ENCODE data around the gene LYPD6B.

Gene LYPD6B

DNA sequence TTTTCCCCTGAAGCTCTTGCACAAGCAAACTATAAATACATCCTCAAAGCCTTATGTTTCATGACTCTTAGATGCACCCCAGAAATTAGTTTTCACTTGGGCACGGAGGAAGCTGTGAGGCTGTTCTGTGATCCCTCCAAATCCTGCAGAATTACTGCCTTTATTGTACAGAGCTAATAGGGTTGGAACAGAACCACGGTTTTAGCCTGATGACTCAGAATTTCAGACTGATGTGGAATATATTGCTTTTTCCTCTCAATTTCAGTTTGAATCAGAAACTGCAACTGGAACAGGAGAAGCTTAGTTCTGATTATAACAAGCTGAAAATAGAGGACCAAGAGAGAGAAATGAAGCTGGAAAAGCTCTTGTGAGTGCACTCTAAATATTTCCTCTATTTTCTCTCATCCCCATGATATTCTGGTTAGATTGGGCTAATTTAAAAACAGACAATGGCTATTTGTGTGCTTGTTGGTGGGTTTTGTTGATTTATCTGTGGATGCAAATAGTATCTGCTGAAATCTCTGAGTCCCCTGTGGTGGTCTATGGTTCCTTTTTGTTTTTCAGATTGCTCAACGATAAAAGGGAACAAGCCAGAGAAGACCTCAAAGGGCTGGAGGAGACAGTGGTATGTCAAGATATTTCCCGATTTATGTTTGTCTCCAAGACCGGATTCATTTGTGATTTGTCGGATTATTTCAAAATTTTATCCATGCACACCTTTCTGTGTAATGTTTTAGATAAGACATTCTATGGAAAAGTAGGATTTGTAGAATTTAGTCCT is 38.2 kb upstream of the LYPD6B start:
- WGBS, 2 experiments (ENCODE audit: insufficient coverage in 2 of 2) = 50 to 79% methylated on average over 2 of the region's 6 CpGs
- no peaks in the 10 kb centered on the region for H3K4me1 ChIP-seq (ENCODE audit: control insufficient read depth, insufficient read depth, low read length, poor library complexity, severe bottlenecking)
- no peak overlapping the region for H3K4me3 ChIP-seq (ENCODE audit: extremely low read depth, insufficient read depth, low read length, poor library complexity, severe bottlenecking)
- H3K27ac ChIP-seq (ENCODE audit: low read depth, low read length, severe bottlenecking) = no peak overlapping the region
- H3K9me3 ChIP-seq (ENCODE audit: control insufficient read depth, low read length) = no peaks in the 10 kb centered on the region
- peaks cover 36% of the 10 kb centered on the region for H3K36me3 ChIP-seq (ENCODE audit: control insufficient read depth, insufficient read depth, low read length)

DNA sequence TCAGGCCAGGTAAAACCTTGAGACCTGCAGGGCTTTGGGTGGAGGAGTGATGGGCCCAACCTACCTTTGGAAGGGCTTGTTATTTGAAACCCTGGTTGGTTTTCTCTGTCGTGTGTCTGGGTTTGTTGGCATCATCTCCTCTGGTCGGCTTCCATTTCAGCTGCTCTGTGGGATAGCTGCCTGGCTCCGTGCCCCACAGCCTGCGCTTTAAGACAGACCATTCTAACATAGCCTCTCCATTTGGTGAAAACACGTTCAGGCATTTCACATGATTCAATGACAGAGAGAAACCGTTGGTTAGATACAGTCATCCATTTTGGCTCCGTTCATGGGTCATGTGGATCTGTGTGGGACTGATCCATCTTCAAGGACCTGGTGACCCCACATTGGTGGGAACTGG is 37.0 kb upstream of the LYPD6B start:
- no peaks in the 10 kb centered on the region for H3K9me3 ChIP-seq (ENCODE audit: control insufficient read depth, low read length)
- H3K4me1 ChIP-seq (ENCODE audit: control insufficient read depth, insufficient read depth, low read length, poor library complexity, severe bottlenecking) = no peaks in the 10 kb centered on the region
- WGBS, 2 experiments (ENCODE audit: insufficient coverage in 2 of 2) = 89 to 96% methylated on average over 6 to 7 of the region's 7 CpGs
- no peak overlapping the region for H3K27ac ChIP-seq (ENCODE audit: low read depth, low read length, severe bottlenecking)
- H3K4me3 ChIP-seq (ENCODE audit: extremely low read depth, insufficient read depth, low read length, poor library complexity, severe bottlenecking) = no peak overlapping the region
- peaks cover 31% of the 10 kb centered on the region for H3K36me3 ChIP-seq (ENCODE audit: control insufficient read depth, insufficient read depth, low read length)

DNA sequence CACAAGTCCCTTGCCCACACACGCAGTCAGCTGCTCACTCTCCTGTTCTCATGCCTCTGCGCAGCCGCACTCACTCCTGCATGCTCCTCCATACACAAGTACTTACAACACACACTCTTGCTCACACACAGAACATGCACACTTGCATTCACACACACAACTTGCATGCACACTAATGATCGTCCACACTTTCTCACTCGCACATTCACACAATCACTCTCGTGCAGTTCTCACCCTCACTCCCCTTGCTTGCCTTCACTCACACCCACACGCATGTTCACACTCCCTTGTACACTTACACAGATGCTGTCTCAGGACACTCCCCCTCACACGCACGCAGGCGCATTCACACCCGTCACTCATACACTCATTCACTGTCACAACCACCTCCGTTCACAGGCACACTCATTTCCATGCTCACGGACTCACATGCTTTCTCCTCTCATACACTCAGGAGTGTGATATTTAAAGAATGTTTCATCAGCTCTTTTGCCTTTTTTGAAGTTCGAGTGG is 36.1 kb upstream of the LYPD6B start:
- 95 to 97% methylated on average over 11 to 13 of the region's 14 CpGs for WGBS, 2 experiments (ENCODE audit: insufficient coverage in 2 of 2)
- peaks cover 28% of the 10 kb centered on the region for H3K36me3 ChIP-seq (ENCODE audit: control insufficient read depth, insufficient read depth, low read length)
- H3K4me1 ChIP-seq (ENCODE audit: control insufficient read depth, insufficient read depth, low read length, poor library complexity, severe bottlenecking) = no peaks in the 10 kb centered on the region
- no peaks in the 10 kb centered on the region for H3K9me3 ChIP-seq (ENCODE audit: control insufficient read depth, low read length)
- H3K4me3 ChIP-seq (ENCODE audit: extremely low read depth, insufficient read depth, low read length, poor library complexity, severe bottlenecking) = no peak overlapping the region
- H3K27ac ChIP-seq (ENCODE audit: low read depth, low read length, severe bottlenecking) = no peak overlapping the region

DNA sequence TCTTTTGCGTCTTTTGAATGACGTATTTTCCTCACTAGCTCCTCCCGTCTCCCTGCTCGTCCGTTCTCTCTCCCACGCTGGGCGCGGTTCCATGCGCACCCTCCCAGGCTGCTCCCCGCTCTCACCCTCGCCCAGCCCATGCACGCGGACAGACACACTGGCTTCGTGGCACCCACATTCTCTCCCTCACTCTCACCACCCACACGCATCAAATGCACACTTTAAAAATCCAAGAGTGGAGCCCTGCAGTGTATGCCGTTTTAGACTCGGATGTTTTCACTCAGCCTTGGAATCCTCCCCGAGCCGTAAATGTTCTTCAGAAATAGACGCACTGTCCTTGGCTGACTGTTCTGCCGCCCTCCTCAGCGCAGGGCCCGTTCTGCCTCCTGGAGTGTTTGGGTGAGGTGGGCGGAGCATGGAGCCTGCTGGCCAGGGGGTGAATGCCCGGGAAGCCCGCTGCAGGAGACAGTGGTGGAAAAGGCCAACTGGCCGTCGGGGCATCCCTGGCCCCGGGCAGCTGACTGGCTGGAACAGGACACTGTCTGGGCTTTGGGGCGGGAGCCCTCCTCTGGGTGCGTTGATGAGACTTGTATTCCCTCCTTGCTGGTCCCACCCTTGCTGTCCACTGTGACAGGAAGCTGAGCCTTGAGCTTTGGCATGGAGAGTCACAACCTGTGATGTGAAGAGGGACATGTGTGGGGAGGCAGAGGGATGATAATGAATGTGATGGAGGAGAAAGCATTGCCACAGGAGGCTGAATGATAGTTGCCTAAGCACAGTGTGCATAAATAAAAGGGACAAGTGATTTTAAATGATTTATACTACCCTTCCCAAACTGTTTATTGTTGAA is 35.4 kb upstream of the LYPD6B start:
- WGBS, 2 experiments (ENCODE audit: insufficient coverage in 2 of 2) = 96 to 97% methylated on average over 26 to 31 of the region's 31 CpGs
- Histone ChIP-seq H3K4me1 (ENCODE audit: control insufficient read depth, insufficient read depth, low read length, poor library complexity, severe bottlenecking) (no peaks in the 10 kb centered on the region), H3K27ac (ENCODE audit: low read depth, low read length, severe bottlenecking) (no peak overlapping the region), H3K36me3 (ENCODE audit: control insufficient read depth, insufficient read depth, low read length) (peaks cover 28% of the 10 kb centered on the region), H3K9me3 (ENCODE audit: control insufficient read depth, low read length) (no peaks in the 10 kb centered on the region), H3K4me3 (ENCODE audit: extremely low read depth, insufficient read depth, low read length, poor library complexity, severe bottlenecking) (no peak overlapping the region)

DNA sequence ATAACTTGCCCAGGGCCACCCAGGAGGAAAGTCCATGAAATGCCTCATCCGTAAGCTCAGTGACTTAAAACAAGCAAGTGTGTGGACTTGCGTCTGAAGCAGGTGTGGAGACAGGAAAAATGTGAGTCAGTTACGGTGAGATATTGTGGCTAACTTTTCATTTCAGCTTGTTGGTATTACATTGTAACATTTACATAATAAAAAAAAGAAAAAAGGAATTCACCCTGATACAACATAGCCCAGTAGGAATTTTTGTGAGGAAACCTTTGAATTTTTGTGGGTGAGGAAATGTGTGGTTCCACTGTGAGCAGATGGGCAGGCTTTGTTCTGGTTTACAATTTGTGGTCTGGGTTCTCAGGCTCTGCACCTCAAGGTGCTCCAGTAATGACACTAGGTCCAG is 33.7 kb upstream of the LYPD6B start:
- Histone ChIP-seq H3K4me3 (ENCODE audit: extremely low read depth, insufficient read depth, low read length, poor library complexity, severe bottlenecking) (no peak overlapping the region), H3K9me3 (ENCODE audit: control insufficient read depth, low read length) (no peaks in the 10 kb centered on the region), H3K27ac (ENCODE audit: low read depth, low read length, severe bottlenecking) (no peak overlapping the region), H3K4me1 (ENCODE audit: control insufficient read depth, insufficient read depth, low read length, poor library complexity, severe bottlenecking) (no peaks in the 10 kb centered on the region), H3K36me3 (ENCODE audit: control insufficient read depth, insufficient read depth, low read length) (peaks cover 33% of the 10 kb centered on the region)
- WGBS, 2 experiments (ENCODE audit: insufficient coverage in 2 of 2) = 67 to 90% methylated on average over 1 to 2 of the region's 3 CpGs

DNA sequence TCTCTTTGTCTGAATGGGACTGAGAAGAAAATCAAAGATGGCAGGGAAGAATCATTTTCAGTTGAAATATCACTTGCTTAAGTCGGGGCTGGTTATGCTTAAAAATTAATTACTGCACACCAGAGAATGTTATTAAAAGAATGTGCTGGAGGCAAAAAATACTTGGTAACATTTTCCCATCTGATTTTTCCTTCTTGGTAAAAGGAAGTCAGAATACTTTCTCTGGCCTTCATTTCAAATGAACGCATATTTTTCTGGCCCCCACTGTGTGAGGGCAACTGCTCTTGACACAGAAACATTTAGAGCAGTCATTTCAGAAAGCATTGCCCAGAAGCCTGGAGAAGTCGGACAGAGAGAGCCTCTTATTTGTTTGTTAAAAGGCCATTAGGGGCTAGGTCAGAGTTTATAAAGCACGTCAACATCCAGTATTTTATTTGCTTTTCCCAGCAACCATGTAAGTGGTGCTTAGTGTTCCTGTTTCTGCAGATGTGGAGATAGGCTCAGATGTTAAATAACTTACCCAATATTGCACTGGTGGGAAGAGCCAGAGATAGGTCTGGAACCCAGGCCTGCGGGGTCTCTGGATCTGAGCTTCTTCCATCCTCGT is 32.9 kb upstream of the LYPD6B start:
- WGBS, 2 experiments (ENCODE audit: insufficient coverage in 2 of 2) = 91 to 98% methylated on average over 4 to 6 of the region's 6 CpGs
- Histone ChIP-seq H3K27ac (ENCODE audit: low read depth, low read length, severe bottlenecking) (no peak overlapping the region), H3K9me3 (ENCODE audit: control insufficient read depth, low read length) (no peaks in the 10 kb centered on the region), H3K4me3 (ENCODE audit: extremely low read depth, insufficient read depth, low read length, poor library complexity, severe bottlenecking) (no peak overlapping the region), H3K36me3 (ENCODE audit: control insufficient read depth, insufficient read depth, low read length) (peaks cover 40% of the 10 kb centered on the region), H3K4me1 (ENCODE audit: control insufficient read depth, insufficient read depth, low read length, poor library complexity, severe bottlenecking) (no peaks in the 10 kb centered on the region)

DNA sequence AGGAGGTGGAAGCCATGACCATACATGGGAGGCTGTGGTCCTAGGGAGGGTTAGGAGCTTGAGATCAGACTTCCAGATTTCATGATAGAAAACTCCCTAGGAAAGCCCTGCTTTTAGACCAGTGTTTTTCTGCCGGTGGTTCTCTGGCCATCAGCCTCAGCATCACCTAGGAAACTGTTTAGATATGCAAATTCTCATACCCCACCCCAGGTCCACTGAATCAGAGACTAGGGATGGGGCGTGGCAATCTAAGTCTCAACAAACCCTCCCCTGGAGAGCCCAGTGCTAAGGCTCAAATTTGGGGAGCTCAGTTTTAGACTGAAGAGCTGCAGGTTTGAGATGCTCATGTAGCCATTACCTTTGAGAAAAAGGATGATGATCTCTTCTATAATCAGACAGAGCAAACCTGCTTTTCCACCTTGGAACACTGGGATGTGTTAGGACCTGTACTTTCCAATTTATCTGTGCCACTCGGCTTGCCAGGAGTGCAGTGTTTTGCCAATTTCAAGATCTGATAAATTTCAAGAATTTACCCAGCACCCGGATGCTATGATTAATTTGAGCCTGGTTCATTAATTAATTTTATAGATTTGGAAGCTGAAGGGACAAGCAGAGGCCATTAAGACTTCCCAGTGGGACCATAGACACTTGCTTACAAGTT is 31.5 kb upstream of the LYPD6B start:
- 70 to 74% methylated on average over 2 to 3 of the region's 4 CpGs for WGBS, 2 experiments (ENCODE audit: insufficient coverage in 2 of 2)

DNA sequence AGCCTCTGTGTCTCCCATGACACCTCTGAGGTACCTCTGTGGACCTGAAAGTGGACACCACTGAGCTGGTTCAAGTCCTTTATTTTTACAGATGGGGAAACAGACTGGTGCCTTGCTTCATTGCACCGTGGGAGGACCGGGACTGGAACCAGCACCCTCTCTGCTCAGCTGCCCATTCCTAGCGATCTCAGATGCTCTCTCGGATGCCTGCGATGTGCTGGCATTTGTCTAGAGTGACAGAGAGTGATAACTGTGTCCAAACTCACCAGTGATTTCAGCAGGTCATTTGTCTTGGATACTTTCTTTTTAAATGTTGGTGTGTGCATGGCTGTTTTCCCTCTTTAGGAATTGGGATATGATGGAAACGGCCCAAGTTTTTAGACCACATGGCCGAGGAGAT is 30.1 kb upstream of the LYPD6B start:
- Histone ChIP-seq H3K4me3 (ENCODE audit: extremely low read depth, insufficient read depth, low read length, poor library complexity, severe bottlenecking) (no peak overlapping the region), H3K36me3 (ENCODE audit: control insufficient read depth, insufficient read depth, low read length) (peaks cover 31% of the 10 kb centered on the region), H3K9me3 (ENCODE audit: control insufficient read depth, low read length) (no peaks in the 10 kb centered on the region), H3K4me1 (ENCODE audit: control insufficient read depth, insufficient read depth, low read length, poor library complexity, severe bottlenecking) (no peaks in the 10 kb centered on the region), H3K27ac (ENCODE audit: low read depth, low read length, severe bottlenecking) (no peak overlapping the region)
- WGBS, 2 experiments (ENCODE audit: insufficient coverage in 2 of 2) = 92 to 98% methylated on average over 5 to 6 of the region's 7 CpGs

More for the DNA sequence above, 31.5 kb upstream of the LYPD6B start:
- H3K9me3 ChIP-seq (ENCODE audit: control insufficient read depth, low read length) = no peaks in the 10 kb centered on the region
- peaks cover 36% of the 10 kb centered on the region for H3K36me3 ChIP-seq (ENCODE audit: control insufficient read depth, insufficient read depth, low read length)
- H3K4me3 ChIP-seq (ENCODE audit: extremely low read depth, insufficient read depth, low read length, poor library complexity, severe bottlenecking) = no peak overlapping the region
- no peaks in the 10 kb centered on the region for H3K4me1 ChIP-seq (ENCODE audit: control insufficient read depth, insufficient read depth, low read length, poor library complexity, severe bottlenecking)
- H3K27ac ChIP-seq (ENCODE audit: low read depth, low read length, severe bottlenecking) = no peak overlapping the region

DNA sequence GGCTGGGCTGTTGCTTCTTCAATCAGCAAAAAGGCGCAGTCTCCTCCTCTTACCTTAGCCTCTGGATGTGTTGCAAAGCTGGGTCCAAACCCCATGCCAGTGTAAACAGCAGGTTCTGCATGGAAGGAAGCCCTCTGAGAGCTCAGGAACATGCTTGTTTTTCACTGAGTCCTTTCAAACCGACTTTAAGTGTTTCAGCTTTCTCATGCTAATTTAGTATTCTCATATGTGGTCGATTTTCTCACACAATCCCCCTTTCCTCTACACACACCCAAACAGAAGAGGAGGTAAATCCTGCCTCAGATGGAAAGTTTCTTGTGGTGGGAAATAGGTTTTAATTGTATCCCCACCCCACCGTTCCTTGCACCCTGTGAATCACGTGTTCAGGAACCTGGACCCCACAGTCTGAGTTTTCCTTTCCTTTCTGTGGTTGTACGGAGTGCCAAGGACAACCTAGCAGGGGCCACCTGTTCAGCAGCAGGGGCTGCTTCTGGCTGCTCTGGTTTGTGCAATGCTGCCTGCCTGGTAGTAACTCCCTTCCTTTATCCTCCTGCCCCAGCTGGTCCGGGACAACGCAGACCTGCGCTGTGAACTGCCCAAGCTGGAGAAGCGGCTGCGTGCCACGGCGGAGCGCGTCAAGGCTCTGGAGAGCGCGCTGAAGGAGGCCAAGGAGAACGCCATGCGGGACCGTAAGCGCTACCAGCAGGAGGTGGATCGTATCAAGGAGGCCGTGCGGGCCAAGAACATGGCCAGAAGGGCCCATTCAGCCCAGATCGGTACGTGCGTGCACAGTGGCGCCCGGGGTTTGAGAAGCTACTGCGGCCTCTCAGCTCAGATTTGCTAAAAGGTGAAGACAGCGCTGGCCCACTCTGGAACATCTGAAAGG is 28.7 kb upstream of the LYPD6B start:
- no peak overlapping the region for H3K27ac ChIP-seq (ENCODE audit: low read depth, low read length, severe bottlenecking)
- H3K4me1 ChIP-seq (ENCODE audit: control insufficient read depth, insufficient read depth, low read length, poor library complexity, severe bottlenecking) = no peaks in the 10 kb centered on the region
- no peak overlapping the region for H3K4me3 ChIP-seq (ENCODE audit: extremely low read depth, insufficient read depth, low read length, poor library complexity, severe bottlenecking)
- WGBS, 2 experiments (ENCODE audit: insufficient coverage in 2 of 2) = 95% methylated on average over 23 to 28 of the region's 31 CpGs
- H3K9me3 ChIP-seq (ENCODE audit: control insufficient read depth, low read length) = no peaks in the 10 kb centered on the region
- H3K36me3 ChIP-seq (ENCODE audit: control insufficient read depth, insufficient read depth, low read length) = peaks cover 41% of the 10 kb centered on the region
